ENCODE measurements around the gene DGCR8.
A peak's percentile ranks its signal among the peaks of the same experiment; 100 is the strongest.

The DGCR8 gene

GRCh38 chr22:20079745-20080444 is at the start of gene DGCR8:
Gene DGCR8 (plus strand): TSS chr22:20080241. CDS start chr22:20085964, 5,723 bp downstream.
- ChIA-PET CTCF (no interaction called here), POLR2A (ENCODE audit: low non-redundant PET) (no interaction called here)

GRCh38 chr22:20031732-20032406 is 48.2 kb upstream of the DGCR8 start:
- peak overlapping the region; percentile 14; the same call in 1 of the 2 replicates for H3K27ac ChIP-seq
- TF ChIP-seq CTCF (conservative IDR thresholded peaks at IDR 0.05; ENCODE audit: low read depth): no peak

More at GRCh38 chr22:20079745-20080444, at the start of gene DGCR8:
- peak; percentile 87 for DNase-seq (ENCODE audit: low spot score)
- H3K27ac ChIP-seq: peak within 1 kb of the TSS; percentile 95
- TF ChIP-seq CTCF (conservative IDR thresholded peaks at IDR 0.05; ENCODE audit: low read depth): no peak

GRCh38 chr22:20032407-20032991 is 47.5 kb upstream of the DGCR8 start:
- ChIA-PET CTCF (interaction anchor here (0.6 kb wide), 1 partner anchor 15 kb away, joined by 4 read pairs; no protein-coding TSS in a partner anchor), POLR2A (ENCODE audit: low non-redundant PET) (no interaction called here)
- H3K27ac ChIP-seq: peak overlapping the region; percentile 14; the same call in 1 of the 2 replicates
- TF ChIP-seq CTCF (conservative IDR thresholded peaks at IDR 0.05; ENCODE audit: low read depth): no peak
- DNase-seq (ENCODE audit: low spot score): no peak

More at GRCh38 chr22:20031732-20032406, 48.2 kb upstream of the DGCR8 start:
- peak; percentile 49 for DNase-seq (ENCODE audit: low spot score)
- POLR2A ChIA-PET (ENCODE audit: low non-redundant PET): no interaction called here
- CTCF ChIA-PET: no interaction called here

- POLR2A ChIA-PET (ENCODE audit: low non-redundant PET): no interaction called here
- CTCF ChIA-PET: interaction anchor here (0.6 kb wide), 1 partner anchor 14 kb away, joined by 4 read pairs; no protein-coding TSS in a partner anchor
- TF ChIP-seq CTCF (conservative IDR thresholded peaks at IDR 0.05; ENCODE audit: low read depth): no peak
- H3K27ac ChIP-seq: 0 out of 2 replicates have a peak overlapping the region, but pooled peaks have one; percentile 14
- DNase-seq (ENCODE audit: low spot score): no peak
These were observed 46.9 kb upstream of the DGCR8 start for GRCh38 chr22:20033045-20033706.

GRCh38 chr22:20034143-20034542 is 45.9 kb upstream of the DGCR8 start:
- TF ChIP-seq CTCF (conservative IDR thresholded peaks at IDR 0.05; ENCODE audit: low read depth): no peak
- ChIA-PET POLR2A (ENCODE audit: low non-redundant PET) (no interaction called here), CTCF (no interaction called here)
- no peak overlapping the region; the same call in 1 of the 2 replicates for H3K27ac ChIP-seq
- no peak for DNase-seq (ENCODE audit: low spot score)
